SU-DHL-6 (cell line): ENCODE measurements around the gene ITPR2.

Experiments
- EZH2phosphoT487 ChIP-seq: fragments of 200-600 bp; sonication (generic), shearing (Covaris generic); conservative IDR thresholded peaks from 2 replicates; pipeline ENCODE4 v1.6.1; 2018; ENCODE audit warnings: mild to moderate bottlenecking, antibody characterized with exemption, low read length, moderate library complexity, mixed read lengths
- TF ChIP-seq, protein P1 (sequence below): fragments of 200-600 bp; sonication (generic); IDR thresholded peaks from one replicate; pipeline ENCODE4 v1.5.1; 2017; ENCODE audit warnings: antibody characterized with exemption, mild to moderate bottlenecking, low read length, moderate library complexity; ENCODE audit not compliant: insufficient read depth, poor library complexity, severe bottlenecking

DNA sequence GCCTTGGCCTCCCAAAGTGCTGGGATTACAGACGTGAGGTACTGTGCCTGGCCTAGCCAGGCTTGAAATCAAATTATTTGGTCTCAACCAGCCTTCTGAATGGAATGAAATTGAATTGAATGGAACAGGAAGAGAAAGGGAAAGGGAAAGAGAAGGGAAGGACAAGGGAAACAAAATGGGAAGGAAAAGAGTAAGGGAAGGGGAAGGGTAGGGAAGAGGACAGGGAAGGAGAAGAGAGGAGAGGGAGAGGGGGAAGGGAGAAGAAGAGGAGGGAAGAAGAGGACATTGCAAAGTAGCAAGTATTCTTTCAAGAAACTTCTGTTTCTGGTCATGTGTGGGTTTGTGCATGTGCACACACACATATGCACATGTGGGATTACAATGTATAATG lies 97.8 kb downstream of the ITPR2 start:
- TF ChIP-seq, protein P1, sequence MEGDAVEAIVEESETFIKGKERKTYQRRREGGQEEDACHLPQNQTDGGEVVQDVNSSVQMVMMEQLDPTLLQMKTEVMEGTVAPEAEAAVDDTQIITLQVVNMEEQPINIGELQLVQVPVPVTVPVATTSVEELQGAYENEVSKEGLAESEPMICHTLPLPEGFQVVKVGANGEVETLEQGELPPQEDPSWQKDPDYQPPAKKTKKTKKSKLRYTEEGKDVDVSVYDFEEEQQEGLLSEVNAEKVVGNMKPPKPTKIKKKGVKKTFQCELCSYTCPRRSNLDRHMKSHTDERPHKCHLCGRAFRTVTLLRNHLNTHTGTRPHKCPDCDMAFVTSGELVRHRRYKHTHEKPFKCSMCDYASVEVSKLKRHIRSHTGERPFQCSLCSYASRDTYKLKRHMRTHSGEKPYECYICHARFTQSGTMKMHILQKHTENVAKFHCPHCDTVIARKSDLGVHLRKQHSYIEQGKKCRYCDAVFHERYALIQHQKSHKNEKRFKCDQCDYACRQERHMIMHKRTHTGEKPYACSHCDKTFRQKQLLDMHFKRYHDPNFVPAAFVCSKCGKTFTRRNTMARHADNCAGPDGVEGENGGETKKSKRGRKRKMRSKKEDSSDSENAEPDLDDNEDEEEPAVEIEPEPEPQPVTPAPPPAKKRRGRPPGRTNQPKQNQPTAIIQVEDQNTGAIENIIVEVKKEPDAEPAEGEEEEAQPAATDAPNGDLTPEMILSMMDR: no peak
- TF ChIP-seq EZH2phosphoT487: no peak
